Coronary artery (tissue), 2 donors: ENCODE measurements around the gene PSPN.

Source experiments
- DNase-seq: peaks from one replicate; pipeline ENCODE4 v3.0.0-alpha.2; 2017; ENCODE audit warnings: low spot score
- H3K27ac ChIP-seq, 2 donors: fragments of 200-600 bp; sonication (generic); one replicate each; pipeline ENCODE4 v1.5.1; 2016 to 2019
- H3K4me3 ChIP-seq: fragments of 200-600 bp; sonication (generic); 2 replicates; pipeline ENCODE4 v1.5.1; 2016; ENCODE audit warnings: mild to moderate bottlenecking, moderate library complexity
- TF ChIP-seq, protein P1 (sequence below): fragments of 200-600 bp; sonication (generic); IDR thresholded peaks from one replicate; pipeline ENCODE4 v1.5.1; 2019; ENCODE audit warnings: antibody characterized with exemption

The PSPN gene

DNA sequence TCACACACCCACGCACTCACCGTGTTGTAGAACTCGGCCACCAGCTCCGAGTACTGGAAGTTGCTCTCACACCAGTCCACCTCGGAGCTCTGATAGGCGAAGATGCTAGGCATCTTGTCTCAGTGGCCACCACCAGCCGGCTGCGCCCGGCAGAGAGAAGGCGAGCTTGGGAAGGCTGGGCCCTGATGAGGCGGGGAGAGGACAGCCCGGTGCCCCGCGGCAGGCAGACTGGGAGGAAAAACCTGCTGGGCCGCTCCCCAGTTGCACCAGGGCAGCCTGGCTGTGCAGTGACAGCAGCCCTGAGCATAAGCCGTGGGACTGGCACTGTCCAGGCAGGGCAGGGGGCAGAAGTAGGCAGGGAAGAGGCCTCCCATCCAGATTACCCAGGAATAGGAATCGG is 42.3 kb downstream of the PSPN start, which contains the start of gene ACER1:
ACER1 (minus strand) TSS at position 174 of the 400 bp plus-strand sequence; CDS start at position 113, 61 bp downstream.
- Histone ChIP-seq H3K27ac (no peak within 1 kb of the TSS), H3K4me3 (no peak within 1 kb of the TSS)
- TF ChIP-seq, protein P1, sequence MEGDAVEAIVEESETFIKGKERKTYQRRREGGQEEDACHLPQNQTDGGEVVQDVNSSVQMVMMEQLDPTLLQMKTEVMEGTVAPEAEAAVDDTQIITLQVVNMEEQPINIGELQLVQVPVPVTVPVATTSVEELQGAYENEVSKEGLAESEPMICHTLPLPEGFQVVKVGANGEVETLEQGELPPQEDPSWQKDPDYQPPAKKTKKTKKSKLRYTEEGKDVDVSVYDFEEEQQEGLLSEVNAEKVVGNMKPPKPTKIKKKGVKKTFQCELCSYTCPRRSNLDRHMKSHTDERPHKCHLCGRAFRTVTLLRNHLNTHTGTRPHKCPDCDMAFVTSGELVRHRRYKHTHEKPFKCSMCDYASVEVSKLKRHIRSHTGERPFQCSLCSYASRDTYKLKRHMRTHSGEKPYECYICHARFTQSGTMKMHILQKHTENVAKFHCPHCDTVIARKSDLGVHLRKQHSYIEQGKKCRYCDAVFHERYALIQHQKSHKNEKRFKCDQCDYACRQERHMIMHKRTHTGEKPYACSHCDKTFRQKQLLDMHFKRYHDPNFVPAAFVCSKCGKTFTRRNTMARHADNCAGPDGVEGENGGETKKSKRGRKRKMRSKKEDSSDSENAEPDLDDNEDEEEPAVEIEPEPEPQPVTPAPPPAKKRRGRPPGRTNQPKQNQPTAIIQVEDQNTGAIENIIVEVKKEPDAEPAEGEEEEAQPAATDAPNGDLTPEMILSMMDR = no peak
- DNase-seq = no peak

DNA sequence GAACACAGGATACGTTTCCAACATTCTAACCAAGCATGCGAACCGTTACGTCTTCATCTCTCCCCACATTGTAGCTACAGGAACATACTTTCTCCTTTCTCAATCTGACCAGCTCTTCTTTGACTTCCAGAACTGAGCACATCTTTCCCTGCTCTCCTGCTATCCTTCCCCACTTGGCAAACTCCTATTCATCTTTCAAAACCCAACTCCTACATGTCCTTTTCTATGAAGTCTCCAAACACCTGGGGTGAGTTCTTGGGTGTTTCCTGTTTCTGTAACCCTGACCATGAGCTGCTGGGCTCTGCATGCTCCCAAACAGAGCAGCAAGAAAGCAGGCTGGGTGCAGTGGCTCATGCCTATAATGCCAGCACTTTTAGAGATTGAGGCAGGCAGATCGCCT is 48.9 kb downstream of the PSPN start:
- TF ChIP-seq, protein P1 = no peak
- Histone ChIP-seq H3K4me3 (no peak overlapping the region), H3K27ac (no peak overlapping the region)
- no peak for DNase-seq

DNA sequence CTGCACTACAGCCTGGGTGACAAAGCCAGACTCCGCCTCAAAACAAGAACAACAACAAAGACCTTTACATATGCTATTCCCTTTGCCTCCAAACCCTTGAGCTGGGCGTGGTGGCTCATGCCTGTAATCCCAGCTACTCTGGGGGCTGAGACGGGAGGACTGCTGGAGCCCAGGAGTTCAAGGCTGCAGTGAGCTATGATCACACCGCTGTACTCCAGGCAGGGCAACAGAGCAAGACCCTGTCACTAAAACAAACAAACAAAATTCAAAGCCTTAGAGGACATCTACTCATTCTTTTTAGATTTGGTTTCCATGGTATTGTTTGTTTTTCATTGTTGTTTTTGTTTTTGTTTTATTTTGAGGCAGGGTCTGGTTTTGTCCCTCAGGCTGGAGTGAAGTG is 50.1 kb downstream of the PSPN start:
- Histone ChIP-seq H3K27ac (no peak overlapping the region), H3K4me3 (no peak overlapping the region)
- TF ChIP-seq, protein P1 = no peak
- no peak for DNase-seq
